Lower leg skin (tissue), 4 donors: ENCODE data around the gene ASB6. TPM values are rescaled to one million over a fixed set of nuclear protein-coding genes. Genes with fewer than 3 reads are reported as not detected.

Experiments
- DNase-seq, 2 donors: peaks; one replicate each; pipeline ENCODE4 v3.0.0-alpha.2; 2019; ENCODE audit warnings: low spot score in 2 of 2
- H3K4me3 ChIP-seq: fragments of 200-600 bp; sonication (generic); 2 replicates; pipeline ENCODE4 v1.5.1; 2017; ENCODE audit warnings: mild to moderate bottlenecking, low read depth; ENCODE audit not compliant: poor library complexity, severe bottlenecking
- CTCF ChIP-seq, 3 donors: fragments of 450-650 bp; IDR thresholded peaks; one replicate each; pipeline ENCODE4 v1.5.1; 2016; ENCODE audit warnings: antibody characterized with exemption in 3 of 3, mild to moderate bottlenecking in 3 of 3, moderate library complexity in 2 of 3
- POLR2A ChIP-seq, 2 donors: fragments of 450-650 bp; IDR thresholded peaks; one replicate each; pipeline ENCODE4 v1.6.1; 2016 to 2017; ENCODE audit warnings: antibody characterized with exemption in 2 of 2, mild to moderate bottlenecking in 1 of 2, moderate library complexity in 1 of 2
- WGBS, 2 donors: methylation state at CpG; one replicate each; pipeline ENCODE4 v1.1.5; 2018; 5-methylcytosine and 5-hydroxymethylcytosine counted together
- intact Hi-C: fragments of 100-400 bp; cut with DNase I; formaldehyde crosslinking; loops from one replicate; pipeline ENCODE4 v1.15.0; 2023; ENCODE audit warnings: low total_unique reads
- total RNA-seq, 4 donors: library from RNA; depleted of rRNA; stranded (reverse); fragments of >200 nt; gene quantifications; one replicate each; pipeline ENCODE4 v1.1.0, GENCODE V29; 2016

The ASB6 gene
- total RNA-seq: 10 to 100 TPM; 33.0 to 46.9 (median 40.1) TPM

DNA sequence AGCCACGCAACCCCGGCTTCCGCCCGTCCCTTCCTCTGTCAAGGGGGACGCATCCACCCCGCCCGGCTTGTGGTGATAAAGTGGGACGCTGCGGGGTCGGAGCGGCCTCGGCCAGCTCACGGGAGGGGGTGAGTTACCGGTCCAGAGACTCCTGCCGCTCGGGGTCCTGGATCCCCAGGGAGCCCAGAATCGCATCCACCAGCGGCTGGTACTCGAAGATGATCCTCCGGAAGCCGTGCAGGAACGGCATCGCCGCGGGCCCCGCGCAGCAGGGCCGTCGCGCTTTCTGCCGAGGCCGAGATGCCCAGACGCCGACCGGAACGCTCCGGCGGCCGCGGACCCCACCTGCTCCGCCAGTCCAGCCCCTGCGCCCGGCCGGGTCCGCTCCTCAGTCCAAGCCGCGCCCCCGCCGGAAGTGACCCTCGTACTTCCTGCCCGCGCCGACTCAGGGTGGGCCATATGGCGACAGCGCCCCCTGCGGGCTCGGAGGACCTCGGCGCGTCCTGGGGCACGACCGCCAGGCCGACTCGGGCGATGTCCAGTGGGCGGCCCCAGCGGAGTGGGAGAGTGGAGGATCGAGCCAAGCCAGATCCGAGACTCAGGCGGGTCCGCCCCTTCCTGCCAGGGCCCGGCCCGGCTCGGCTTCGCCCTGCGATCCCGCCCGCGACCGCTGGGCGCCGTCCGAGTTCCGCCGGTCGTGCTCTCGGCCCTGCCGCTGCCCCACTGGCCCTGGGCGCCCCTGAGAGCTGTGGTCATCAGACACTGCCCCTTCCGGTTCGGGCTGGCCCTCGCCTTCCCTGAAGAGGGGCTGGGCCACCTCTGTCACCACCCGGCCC is at the start of gene ASB6:
ASB6 (minus strand) TSS at position 402 of the 836 bp plus-strand sequence; CDS start at position 250, 152 bp downstream.
- DNase-seq: peak; percentile 94 to 99
- intact Hi-C loops: loop anchor here (5.0 kb wide), 1 partner anchor 145 kb away; no protein-coding TSS in a partner anchor
- TF ChIP-seq POLR2A (IDR thresholded peaks at IDR 0.05): no peak
- peak in 1 of 3 donors; percentile 100 for TF ChIP-seq CTCF (IDR thresholded peaks at IDR 0.05)
- 0 to 1% methylated on average over 34 to 58 of the region's 93 CpGs for WGBS, 2 donors
- peak within 1 kb of the TSS; percentile 80 for H3K4me3 ChIP-seq

GRCh38 chr9:129688285-129689043 is 46.5 kb upstream of the ASB6 start:
- 90 to 92% methylated on average over 11 of the region's 11 CpGs for WGBS, 2 donors
- DNase-seq: no peak
- no peak overlapping the region for H3K4me3 ChIP-seq
- intact Hi-C loops: no loop called here
- no peak for TF ChIP-seq POLR2A (IDR thresholded peaks at IDR 0.05)
- no peak for TF ChIP-seq CTCF (IDR thresholded peaks at IDR 0.05)

GRCh38 chr9:129687391-129687790 is 45.4 kb upstream of the ASB6 start:
- DNase-seq: no peak
- WGBS, 2 donors: 61 to 71% methylated on average over 9 to 10 of the region's 10 CpGs
- no peak overlapping the region for H3K4me3 ChIP-seq
- TF ChIP-seq CTCF (IDR thresholded peaks at IDR 0.05) (no peak), POLR2A (IDR thresholded peaks at IDR 0.05) (no peak)
- intact Hi-C loops: no loop called here

GRCh38 chr9:129686736-129687135 is 44.8 kb upstream of the ASB6 start:
- TF ChIP-seq CTCF (IDR thresholded peaks at IDR 0.05) (no peak), POLR2A (IDR thresholded peaks at IDR 0.05) (no peak)
- intact Hi-C loops: no loop called here
- no peak for DNase-seq
- WGBS, 2 donors: 77 to 83% methylated on average over 9 of the region's 9 CpGs
- no peak overlapping the region for H3K4me3 ChIP-seq

- no peak for DNase-seq
- intact Hi-C loops: no loop called here
- 54 to 60% methylated on average over 3 of the region's 3 CpGs for WGBS, 2 donors
- no peak for TF ChIP-seq CTCF (IDR thresholded peaks at IDR 0.05)
- TF ChIP-seq POLR2A (IDR thresholded peaks at IDR 0.05): no peak
- H3K4me3 ChIP-seq: no peak overlapping the region
Observed at GRCh38 chr9:129685933-129686259, 43.9 kb upstream of the ASB6 start.
